RWPE1 (cell line): ENCODE measurements around the gene IL2RA.
"Not testable (repeated sequence)": the region's sequence is repeated elsewhere in the genome, so short reads cannot be mapped to it uniquely, and the experiment has no call there.

ENCODE experiments used
- CTCF ChIA-PET: fragments of 350-600 bp; sonication (Branson Sonifier 250); formaldehyde crosslinking; extraction: SDS; loops from one replicate; lab custom pipeline; 2021; lab: Yijun Ruan, JAX
- POLR2A ChIA-PET: fragments of 400-600 bp; formaldehyde crosslinking; extraction: SDS; loops from one replicate; lab custom pipeline; 2020; ENCODE audit warnings: antibody characterized with exemption; ENCODE audit not compliant: low non-redundant PET; lab: Yijun Ruan, JAX
- DNase-seq: peaks from one replicate; pipeline ENCODE4 v3.0.0; 2012; ENCODE audit warnings: low spot score
- H3K27ac ChIP-seq: fragments of 450-650 bp; 2 replicates; pipeline ENCODE4 v1.5.1; 2017
- CTCF ChIP-seq: fragments of 450-650 bp; conservative IDR thresholded peaks from 2 replicates; pipeline ENCODE4 v1.5.1; 2017; ENCODE audit warnings: low read depth, mild to moderate bottlenecking

Gene IL2RA

GRCh38 chr10:6045314-6045848, 16.8 kb downstream of the IL2RA start:
- TF ChIP-seq CTCF: no peak
- no peak overlapping the region for H3K27ac ChIP-seq
- ChIA-PET CTCF (interaction anchor here (0.7 kb wide), 1 partner anchor 23 kb away, joined by 4 read pairs; no protein-coding TSS in a partner anchor), POLR2A (no interaction called here)
- no peak for DNase-seq

- no peak for DNase-seq
- CTCF ChIA-PET: interaction anchor here (0.7 kb wide), 1 partner anchor 22 kb away, joined by 4 read pairs; no protein-coding TSS in a partner anchor
- POLR2A ChIA-PET: no interaction called here
- TF ChIP-seq CTCF: no peak
- no peak overlapping the region for H3K27ac ChIP-seq
Measured at GRCh38 chr10:6044751-6045313, 17.3 kb downstream of the IL2RA start.

- ChIA-PET CTCF (interaction anchor here (0.6 kb wide), 1 partner anchor 201 kb away, joined by 3 read pairs; no protein-coding TSS in a partner anchor), POLR2A (no interaction called here)
- no peak for TF ChIP-seq CTCF
- no peak overlapping the region for H3K27ac ChIP-seq
- DNase-seq: no peak
Measured at GRCh38 chr10:6044060-6044459, 18.1 kb downstream of the IL2RA start.

GRCh38 chr10:6043377-6043776, 18.8 kb downstream of the IL2RA start:
- CTCF ChIA-PET, DNase-seq, H3K27ac ChIP-seq, POLR2A ChIA-PET: not testable (repeated sequence)

GRCh38 chr10:6040205-6040604, 22.0 kb downstream of the IL2RA start:
- no peak for DNase-seq
- ChIA-PET POLR2A (no interaction called here), CTCF (no interaction called here)
- H3K27ac ChIP-seq: no peak overlapping the region
- no peak for TF ChIP-seq CTCF

GRCh38 chr10:6039711-6040110, 22.5 kb downstream of the IL2RA start:
- no peak for DNase-seq
- no peak overlapping the region for H3K27ac ChIP-seq
- CTCF ChIA-PET: no interaction called here
- POLR2A ChIA-PET: no interaction called here
- no peak for TF ChIP-seq CTCF

GRCh38 chr10:6038071-6038631, 24.0 kb downstream of the IL2RA start:
- H3K27ac ChIP-seq: no peak overlapping the region
- DNase-seq: no peak
- POLR2A ChIA-PET: no interaction called here
- TF ChIP-seq CTCF: no peak
- CTCF ChIA-PET: no interaction called here
